Left renal cortex interstitium (tissue), 4 donors: Measurements from ENCODE around the gene CCDC102B. TPM values are rescaled to one million over a fixed set of nuclear protein-coding genes. Genes with fewer than 3 reads are reported as not detected.
"Not testable (repeated sequence)": the region's sequence is repeated elsewhere in the genome, so short reads cannot be mapped to it uniquely, and the experiment has no call there.

Experiments
- DNase-seq, 4 donors: peaks; one replicate each; pipeline ENCODE4 v3.0.0-alpha.2; 2013; ENCODE audit warnings: low read depth in 4 of 4, low spot score in 2 of 4, missing footprints in 1 of 4
- polyA plus RNA-seq, 4 donors: library from polyadenylated mRNA; unstranded; fragments of 120-200 nt; gene quantifications; one replicate each; pipeline ENCODE4 v1.2.1, GENCODE V29; 2013; ENCODE audit not compliant: insufficient read length in 4 of 4

The CCDC102B gene
- polyA plus RNA-seq, 4 donors = 6.1 to 9.1 (median 7.8) TPM

- no peak for DNase-seq
Measured at GRCh38 chr18:68962623-68963022, 164.7 kb downstream of the CCDC102B start.

GRCh38 chr18:68965817-68966216, 167.9 kb downstream of the CCDC102B start:
- DNase-seq = no peak

- DNase-seq = no peak
Measured at GRCh38 chr18:68969027-68969426, 171.1 kb downstream of the CCDC102B start.

GRCh38 chr18:68972176-68972575, 174.3 kb downstream of the CCDC102B start:
- no peak for DNase-seq

GRCh38 chr18:68979737-68980136, 181.9 kb downstream of the CCDC102B start:
- DNase-seq = no peak

- DNase-seq = no peak
Measured at GRCh38 chr18:68983126-68983525, 185.2 kb downstream of the CCDC102B start.

GRCh38 chr18:68984342-68984741, 186.5 kb downstream of the CCDC102B start:
- DNase-seq = no peak

- DNase-seq = no peak
Measured at GRCh38 chr18:68985172-68985820, 187.4 kb downstream of the CCDC102B start.

GRCh38 chr18:68991286-68991685, 193.4 kb downstream of the CCDC102B start:
- DNase-seq = no peak

GRCh38 chr18:68992719-68993482, 195.0 kb downstream of the CCDC102B start:
- no peak for DNase-seq

- DNase-seq = no peak
Measured at GRCh38 chr18:68995675-68996074, 197.8 kb downstream of the CCDC102B start.

- DNase-seq = no peak
Measured at GRCh38 chr18:68997845-68998244, 200.0 kb downstream of the CCDC102B start.

GRCh38 chr18:69000366-69000765, 202.5 kb downstream of the CCDC102B start:
- DNase-seq = no peak

- DNase-seq = no peak
Measured at GRCh38 chr18:69002233-69002632, 204.4 kb downstream of the CCDC102B start.

GRCh38 chr18:69006212-69006611, 208.3 kb downstream of the CCDC102B start:
- DNase-seq = not testable (repeated sequence)

GRCh38 chr18:69008538-69008937, 210.7 kb downstream of the CCDC102B start:
- no peak for DNase-seq

- no peak for DNase-seq
Measured at GRCh38 chr18:69021211-69021805, 223.4 kb downstream of the CCDC102B start.

GRCh38 chr18:69022426-69022825, 224.5 kb downstream of the CCDC102B start:
- DNase-seq = no peak

- DNase-seq = no peak
Measured at GRCh38 chr18:69031571-69031970, 233.7 kb downstream of the CCDC102B start.

GRCh38 chr18:69032009-69032408, 234.1 kb downstream of the CCDC102B start:
- DNase-seq = no peak

- no peak for DNase-seq
Measured at GRCh38 chr18:69035756-69036155, 237.9 kb downstream of the CCDC102B start.

- no peak for DNase-seq
Measured at GRCh38 chr18:69044215-69044614, 246.3 kb downstream of the CCDC102B start.
